Heart left ventricle (tissue), 16 donors: ENCODE data around the gene CAMTA1. TPM values are rescaled to one million over a fixed set of nuclear protein-coding genes. Genes with fewer than 3 reads are reported as not detected.

ENCODE experiments used
- ATAC-seq, 4 donors: fragments of 200-7000 bp; cut with Tn5 transposase; one replicate each; pipeline ENCODE4 v1.9.1; 2020 to 2022; ENCODE audit warnings: moderate library complexity in 4 of 4, mild to moderate bottlenecking in 3 of 4, moderate number of reproducible peaks in 1 of 4
- DNase-seq, 5 donors: peaks; one replicate each; pipeline ENCODE4 v3.0.0-alpha.2; 2020
- H3K27ac ChIP-seq, 12 donors: fragments of 200-600 bp; sonication (generic) in 4 of 12; one replicate each; pipeline versions ENCODE4 v1.5.0 to v1.8.0; 2016 to 2022; ENCODE audit warnings: mild to moderate bottlenecking in 2 of 12
- H3K27me3 ChIP-seq, 9 donors: fragments of 200-600 bp; sonication (generic) in 2 of 9; one replicate each; pipeline versions ENCODE4 v1.5.1 to v1.8.0; 2016 to 2022; ENCODE audit warnings: mild to moderate bottlenecking in 3 of 9
- H3K36me3 ChIP-seq, 9 donors: fragments of 200-600 bp; sonication (generic) in 2 of 9; one replicate each; pipeline versions ENCODE4 v1.5.0 to v1.8.0; 2018 to 2022; ENCODE audit warnings: mild to moderate bottlenecking in 2 of 9
- H3K4me1 ChIP-seq, 12 donors: fragments of 200-600 bp; sonication (generic) in 4 of 12; one replicate each; pipeline versions ENCODE4 v1.5.0 to v1.8.0; 2016 to 2022; ENCODE audit warnings: mild to moderate bottlenecking in 3 of 12
- H3K4me3 ChIP-seq, 12 donors: fragments of 200-600 bp; sonication (generic) in 4 of 12; one replicate each; pipeline versions ENCODE4 v1.5.0 to v1.8.0; 2017 to 2022; ENCODE audit warnings: mild to moderate bottlenecking in 9 of 12, moderate library complexity in 4 of 12
- H3K9me3 ChIP-seq, 12 donors: fragments of 200-600 bp; sonication (generic) in 4 of 12; one replicate each; pipeline versions ENCODE4 v1.5.0 to v1.8.0; 2016 to 2022; ENCODE audit warnings: mild to moderate bottlenecking in 1 of 12
- POLR2A ChIP-seq, 2 donors: fragments of 450-650 bp; IDR thresholded peaks; one replicate each; pipeline ENCODE4 v1.6.1; 2017; ENCODE audit warnings: antibody characterized with exemption in 2 of 2, mild to moderate bottlenecking in 2 of 2, moderate library complexity in 2 of 2
- WGBS, 4 donors: extraction: QIAGEN DNeasy Blood & Tissue Kit in 2 of 4; methylation state at CpG; one replicate each; pipeline versions ENCODE4 v1.1.5 to v1.1.7; 2013 to 2018; 5-methylcytosine and 5-hydroxymethylcytosine counted together
- intact Hi-C, 10 donors: fragments of 100-400 bp; cut with DNase I; formaldehyde crosslinking; loops; one replicate each; pipeline versions ENCODE4 v1.11.1 to v1.14.2; 2022
- polyA plus RNA-seq, 2 donors: library from polyadenylated mRNA; stranded (reverse); fragments of 200-250 nt; gene quantifications; one replicate each; pipeline ENCODE4 v1.2.3, GENCODE V29; 2013
- total RNA-seq, 9 donors: library from RNA; depleted of rRNA in 2 of 9; stranded (reverse); fragments of >200 nt in 2 of 9; fragmentation: NEBNext Ultra II Directional in 3 of 9; extraction: Animal tissue kit (Norgen Biotek cat#: 25700) in 3 of 9; gene quantifications; one replicate each; pipeline versions ENCODE4 v1.1.0 to v1.2.4, GENCODE V29; 2016 to 2023
- TF ChIP-seq, protein P1 (sequence below), 12 donors: fragments of 200-600 bp; sonication (generic) in 4 of 12; IDR thresholded peaks; one replicate each; pipeline versions ENCODE4 v1.5.0 to v1.8.0; 2018 to 2022; ENCODE audit warnings: antibody characterized with exemption in 12 of 12, mild to moderate bottlenecking in 5 of 12
- donor health status: ischemic (EF 13 %, LVEDD 7.1; RV severe dilation, severe dysfunction).
- donor health status: healthy with polysubstance abuse.
- donor health status: DM: no; HTN: yes; CAD: no.
- donor health status: DM: no; HTN: no; CAD: no.
- donor health status: ischemic (EF 25% LVEDD 6.9; RV normal size, moderate dysfunction).
- donor health status: ischemic (EF 25% LVEDD 5.7; RV mildly dilated, moderate dysfunction).
- donor health status: healthy.
- donor health status: DM: yes; HTN: yes; CAD: no.
- donor health status: ischemic (EF 35%, LVEDD 5.7; RV mildly dilated, moderate dysfunction).
- donor health status: nonischemic (EF 11% LVEDD 7.7; RV severe dilation, severe dysfunction).
- donor health status: DM: yes; HTN: yes; CAD: no.
- donor health status: PGD.
- donor health status: ischemic (EF 29% LVEDD 5.4; RV normal size, mild dysfunction).
- donor health status: nonischemic (EF 23%, LVEDD 6.1; RV moderate dilation, normal function).

CAMTA1 gene
- total and polyA plus RNA-seq, 11 donors, result 114 to 303 (median 137) TPM

DNA sequence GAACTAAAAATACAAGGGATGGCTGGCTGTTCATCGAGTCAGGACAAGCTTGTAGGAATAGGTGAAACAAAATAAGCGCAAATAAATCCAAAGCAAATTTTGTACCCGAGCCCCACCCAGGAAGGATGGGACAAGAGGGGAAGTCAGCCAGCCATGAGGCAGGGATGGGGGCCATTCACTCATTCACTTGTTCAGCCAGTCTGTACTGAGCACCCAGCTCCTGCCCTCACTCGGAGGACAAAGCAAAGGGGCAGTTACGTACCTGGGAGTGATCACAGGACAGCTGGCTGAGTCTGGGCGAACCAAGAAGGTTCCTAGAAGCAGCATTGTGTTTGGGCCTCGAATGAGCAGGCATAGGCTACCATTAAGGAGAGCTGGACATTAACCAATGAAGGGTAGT, 891.9 kb downstream of the CAMTA1 start:
- intact Hi-C loops, result loop anchor here in 1 of 10 donors (5.0 kb wide), 1 partner anchor 35 kb away; no protein-coding TSS in a partner anchor
- ATAC-seq (no peak), DNase-seq (no peak)
- Histone ChIP-seq H3K36me3 (no peaks in the 10 kb centered on the region), H3K27me3 (no peaks in the 10 kb centered on the region), H3K27ac (no peak overlapping the region), H3K9me3 (no peaks in the 10 kb centered on the region), H3K4me3 (no peak overlapping the region), H3K4me1 (peaks cover 0 to 25% (median 8%) of the 10 kb centered on the region in 12 donors)
- TF ChIP-seq POLR2A (IDR thresholded peaks at IDR 0.05), result no peak
- TF ChIP-seq, protein P1, sequence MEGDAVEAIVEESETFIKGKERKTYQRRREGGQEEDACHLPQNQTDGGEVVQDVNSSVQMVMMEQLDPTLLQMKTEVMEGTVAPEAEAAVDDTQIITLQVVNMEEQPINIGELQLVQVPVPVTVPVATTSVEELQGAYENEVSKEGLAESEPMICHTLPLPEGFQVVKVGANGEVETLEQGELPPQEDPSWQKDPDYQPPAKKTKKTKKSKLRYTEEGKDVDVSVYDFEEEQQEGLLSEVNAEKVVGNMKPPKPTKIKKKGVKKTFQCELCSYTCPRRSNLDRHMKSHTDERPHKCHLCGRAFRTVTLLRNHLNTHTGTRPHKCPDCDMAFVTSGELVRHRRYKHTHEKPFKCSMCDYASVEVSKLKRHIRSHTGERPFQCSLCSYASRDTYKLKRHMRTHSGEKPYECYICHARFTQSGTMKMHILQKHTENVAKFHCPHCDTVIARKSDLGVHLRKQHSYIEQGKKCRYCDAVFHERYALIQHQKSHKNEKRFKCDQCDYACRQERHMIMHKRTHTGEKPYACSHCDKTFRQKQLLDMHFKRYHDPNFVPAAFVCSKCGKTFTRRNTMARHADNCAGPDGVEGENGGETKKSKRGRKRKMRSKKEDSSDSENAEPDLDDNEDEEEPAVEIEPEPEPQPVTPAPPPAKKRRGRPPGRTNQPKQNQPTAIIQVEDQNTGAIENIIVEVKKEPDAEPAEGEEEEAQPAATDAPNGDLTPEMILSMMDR (IDR thresholded peaks at IDR 0.05), result no peak
- WGBS, 4 donors, result 75 to 95% (median 93%) methylated on average over 7 of the region's 7 CpGs

DNA sequence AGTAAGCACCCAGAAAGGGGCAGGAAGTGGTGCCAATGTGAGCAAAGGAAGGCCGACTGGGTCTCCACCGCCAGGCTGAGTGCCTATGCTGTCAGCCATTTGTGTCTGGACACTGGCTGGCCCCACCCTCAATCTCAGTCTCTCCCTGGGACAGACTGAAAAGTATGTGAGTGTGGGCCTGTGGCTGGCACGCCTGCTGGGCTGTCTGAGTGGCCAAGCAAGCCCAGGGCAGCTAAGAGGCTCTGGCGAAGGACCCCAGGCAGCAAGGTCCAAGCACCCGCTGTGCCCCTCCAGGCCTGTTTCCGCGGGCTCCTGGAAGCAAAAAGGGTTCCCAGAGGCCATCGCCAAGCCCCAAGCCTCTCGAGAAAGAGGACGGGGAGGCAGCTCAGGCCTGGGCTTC, 892.6 kb downstream of the CAMTA1 start:
- no peaks in the 10 kb centered on the region for H3K9me3 ChIP-seq
- H3K27ac ChIP-seq, result no peak overlapping the region
- intact Hi-C loops, result loop anchor here in 1 of 10 donors (5.0 kb wide), 1 partner anchor 34 kb away; no protein-coding TSS in a partner anchor
- DNase-seq (no peak), ATAC-seq (no peak)
- WGBS, 4 donors, result 82 to 95% (median 94%) methylated on average over 9 to 10 of the region's 10 CpGs
- H3K27me3 ChIP-seq, result no peaks in the 10 kb centered on the region
- H3K4me1 ChIP-seq, result peaks cover 0 to 22% (median 8%) of the 10 kb centered on the region in 12 donors
- TF ChIP-seq POLR2A (IDR thresholded peaks at IDR 0.05), result no peak
- TF ChIP-seq, protein P1 (IDR thresholded peaks at IDR 0.05), result no peak
- no peaks in the 10 kb centered on the region for H3K36me3 ChIP-seq
- no peak overlapping the region for H3K4me3 ChIP-seq

DNA sequence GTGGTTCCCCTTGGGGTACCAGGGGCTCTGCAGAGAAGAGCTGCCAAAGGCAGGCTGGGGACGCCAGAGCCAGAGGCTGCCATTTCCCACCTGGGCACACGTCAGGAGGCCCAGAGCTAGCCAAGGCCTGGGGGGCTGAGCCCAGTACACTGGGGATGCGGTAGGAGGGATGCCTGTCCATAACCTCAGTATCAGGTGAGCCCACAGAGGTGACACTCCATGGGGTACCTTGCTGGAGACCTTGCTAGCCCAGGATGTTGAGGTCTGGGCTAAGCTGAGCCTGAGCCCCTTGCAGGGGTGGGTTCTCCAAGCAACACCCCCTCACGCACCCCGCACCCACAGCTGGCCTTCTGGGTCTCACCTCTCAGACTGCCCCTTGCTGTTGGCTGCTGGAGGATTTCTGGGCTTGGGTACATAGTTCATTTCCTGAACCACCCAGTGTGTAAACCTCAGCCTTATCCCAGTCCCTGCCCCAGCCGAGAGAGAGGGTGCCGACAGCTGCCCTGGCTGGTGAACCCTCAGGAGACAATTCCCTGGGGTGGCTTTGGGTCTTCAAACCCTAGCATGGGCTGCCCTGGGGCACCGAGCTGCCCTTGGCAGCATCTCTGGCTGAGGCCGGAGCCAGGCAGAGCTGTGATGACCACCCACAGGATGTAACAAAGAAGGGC, 893.4 kb downstream of the CAMTA1 start:
- no peaks in the 10 kb centered on the region for H3K9me3 ChIP-seq
- H3K36me3 ChIP-seq, result no peaks in the 10 kb centered on the region
- intact Hi-C loops, result loop anchor here in 1 of 10 donors (5.0 kb wide), 1 partner anchor 34 kb away; no protein-coding TSS in a partner anchor
- 90 to 100% (median 96%) methylated on average over 8 to 9 of the region's 9 CpGs for WGBS, 4 donors
- ATAC-seq, result no peak
- no peaks in the 10 kb centered on the region for H3K27me3 ChIP-seq
- H3K4me1 ChIP-seq, result peaks cover 0 to 15% (median 6%) of the 10 kb centered on the region in 12 donors
- TF ChIP-seq POLR2A (IDR thresholded peaks at IDR 0.05), result no peak
- TF ChIP-seq, protein P1 (IDR thresholded peaks at IDR 0.05), result no peak
- no peak overlapping the region for H3K4me3 ChIP-seq
- H3K27ac ChIP-seq, result no peak overlapping the region
- DNase-seq, result peak in 1 of 5 donors; percentile 4

DNA sequence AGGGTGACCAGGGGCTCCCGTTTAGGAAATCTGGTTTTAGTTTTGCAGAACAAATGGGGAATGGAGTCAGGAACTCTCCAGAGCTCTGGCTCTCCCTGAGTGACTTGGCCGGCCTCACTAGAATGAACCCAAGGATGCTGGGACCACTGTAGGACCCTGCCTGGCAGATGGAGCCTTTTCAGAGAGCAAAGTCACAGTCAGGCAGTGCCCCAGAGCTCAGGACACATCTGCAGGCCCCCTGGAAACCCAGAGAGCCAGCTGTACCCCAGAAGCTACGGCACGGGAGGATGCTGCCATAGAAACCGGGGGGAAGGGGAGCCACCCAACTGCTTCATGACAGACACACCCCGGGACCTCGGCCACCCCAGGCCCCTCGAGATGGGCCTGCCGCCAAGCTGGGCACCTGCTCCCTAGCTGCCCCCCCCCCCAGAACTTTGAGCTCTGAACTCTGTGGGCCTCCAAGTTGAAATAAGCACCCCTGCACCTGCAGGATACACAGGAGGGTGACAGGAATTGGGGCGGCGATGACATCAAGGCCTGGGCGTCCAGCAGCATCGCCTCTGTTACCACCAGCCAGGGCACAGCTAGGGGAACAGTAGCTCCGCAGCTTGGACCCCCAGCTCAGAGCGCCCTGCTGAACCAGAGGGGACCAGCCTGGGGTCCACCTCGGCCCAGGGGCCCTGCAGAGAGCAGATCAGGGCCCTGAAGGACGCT, 894.1 kb downstream of the CAMTA1 start:
- no peak for ATAC-seq
- DNase-seq, result no peak
- no peaks in the 10 kb centered on the region for H3K36me3 ChIP-seq
- intact Hi-C loops, result loop anchor here in 1 of 10 donors (5.0 kb wide), 1 partner anchor 33 kb away; no protein-coding TSS in a partner anchor
- peak overlapping the region in 11 of 12 donors; percentile 62 to 90 (median 75) for H3K4me3 ChIP-seq
- WGBS, 4 donors, result 79 to 90% (median 85%) methylated on average over 6 to 17 of the region's 17 CpGs
- peak overlapping the region in 3 of 12 donors; percentile 49 to 71 (median 60) for H3K27ac ChIP-seq
- peaks cover 0 to 15% (median 6%) of the 10 kb centered on the region in 12 donors for H3K4me1 ChIP-seq
- H3K27me3 ChIP-seq, result no peaks in the 10 kb centered on the region
- H3K9me3 ChIP-seq, result no peaks in the 10 kb centered on the region
- TF ChIP-seq, protein P1 (IDR thresholded peaks at IDR 0.05), result no peak
- no peak for TF ChIP-seq POLR2A (IDR thresholded peaks at IDR 0.05)
